ENCODE measurements around the gene MICAL3.

The MICAL3 gene

DNA sequence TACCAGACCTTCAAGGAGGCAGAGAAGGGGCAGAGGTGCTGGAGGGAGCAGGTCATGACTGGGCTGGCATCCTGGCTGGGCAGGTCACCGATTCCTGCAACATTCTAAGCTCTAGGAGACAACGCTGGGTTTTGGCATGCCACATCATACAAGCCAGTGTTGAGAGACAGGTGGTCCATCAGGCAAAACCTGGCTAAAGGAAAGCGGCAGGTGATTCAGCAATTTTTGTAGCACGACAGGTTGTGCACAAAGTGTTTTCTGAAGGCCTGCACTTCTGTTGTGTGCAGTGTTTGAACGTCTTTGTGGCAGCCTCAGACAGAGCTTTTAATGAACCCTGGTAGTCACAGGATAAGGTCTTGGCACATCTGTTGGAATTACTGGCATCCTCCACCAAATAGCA, 180.2 kb downstream of the MICAL3 start:
- H4K8ac ChIP-seq (ENCODE audit: low read depth, low read length): no peak overlapping the region
- no peaks in the 10 kb centered on the region for H3K79me1 ChIP-seq (ENCODE audit: low read length)
- WGBS (ENCODE audit: extremely low coverage, insufficient coverage, low lambda C conversion rate): no CpG with 5 or more reads among the region's 5 CpGs
- no peak overlapping the region for H3K4me2 ChIP-seq (ENCODE audit: low read length)
- H3K56ac ChIP-seq (ENCODE audit: low read length): no peak overlapping the region
- H3K4me1 ChIP-seq (ENCODE audit: control insufficient read depth, low read depth, low read length): no peaks in the 10 kb centered on the region
- H3K18ac ChIP-seq (ENCODE audit: low read length): no peak overlapping the region
- no peak overlapping the region for H4K5ac ChIP-seq (ENCODE audit: low read length)
- H2BK5ac ChIP-seq (ENCODE audit: low read length): no peak overlapping the region
- no peak overlapping the region for H3K23ac ChIP-seq (ENCODE audit: low read length)
- DNase-seq: no peak
- H3K9ac ChIP-seq (ENCODE audit: low read length): no peak overlapping the region
- H3K4me3 ChIP-seq (ENCODE audit: low read length): no peak overlapping the region
- H2BK15ac ChIP-seq (replicated peaks; ENCODE audit: low read depth): no peak overlapping the region
- H2AK5ac ChIP-seq (ENCODE audit: low read length): no peak overlapping the region
- no peaks in the 10 kb centered on the region for H3K36me3 ChIP-seq (ENCODE audit: control insufficient read depth, insufficient read depth, low read length)
- H3K27me3 ChIP-seq (ENCODE audit: insufficient read depth, low read length, poor library complexity): no peaks in the 10 kb centered on the region
- H3K27ac ChIP-seq (ENCODE audit: low read depth, low read length): no peak overlapping the region
- H3K79me2 ChIP-seq (ENCODE audit: control insufficient read depth, insufficient read depth, low read length): no peaks in the 10 kb centered on the region
- H2BK120ac ChIP-seq (ENCODE audit: low read depth, low read length): no peak overlapping the region
- no peak overlapping the region for H3K4ac ChIP-seq (ENCODE audit: low read depth, low read length)

GRCh38 chr22:17842386-17842785, 182.0 kb downstream of the MICAL3 start:
- no peak overlapping the region for H3K4me3 ChIP-seq (ENCODE audit: low read length)
- H3K79me2 ChIP-seq (ENCODE audit: control insufficient read depth, insufficient read depth, low read length): no peaks in the 10 kb centered on the region
- H3K36me3 ChIP-seq (ENCODE audit: control insufficient read depth, insufficient read depth, low read length): no peaks in the 10 kb centered on the region
- WGBS (ENCODE audit: extremely low coverage, insufficient coverage, low lambda C conversion rate): no CpG with 5 or more reads among the region's 20 CpGs
- no peaks in the 10 kb centered on the region for H3K4me1 ChIP-seq (ENCODE audit: control insufficient read depth, low read depth, low read length)
- no peak overlapping the region for H3K56ac ChIP-seq (ENCODE audit: low read length)
- H3K18ac ChIP-seq (ENCODE audit: low read length): no peak overlapping the region
- H4K8ac ChIP-seq (ENCODE audit: low read depth, low read length): no peak overlapping the region
- no peak overlapping the region for H3K4ac ChIP-seq (ENCODE audit: low read depth, low read length)
- no peak overlapping the region for H3K4me2 ChIP-seq (ENCODE audit: low read length)
- no peak for DNase-seq
- H2AK5ac ChIP-seq (ENCODE audit: low read length): no peak overlapping the region
- H2BK15ac ChIP-seq (replicated peaks; ENCODE audit: low read depth): no peak overlapping the region
- H2BK5ac ChIP-seq (ENCODE audit: low read length): no peak overlapping the region
- H4K5ac ChIP-seq (ENCODE audit: low read length): no peak overlapping the region
- H3K9ac ChIP-seq (ENCODE audit: low read length): no peak overlapping the region
- no peak overlapping the region for H2BK120ac ChIP-seq (ENCODE audit: low read depth, low read length)
- H3K79me1 ChIP-seq (ENCODE audit: low read length): no peaks in the 10 kb centered on the region
- H3K27ac ChIP-seq (ENCODE audit: low read depth, low read length): no peak overlapping the region
- no peak overlapping the region for H3K23ac ChIP-seq (ENCODE audit: low read length)
- no peaks in the 10 kb centered on the region for H3K27me3 ChIP-seq (ENCODE audit: insufficient read depth, low read length, poor library complexity)

- no peak for DNase-seq
- no CpG with 5 or more reads among the region's 16 CpGs for WGBS (ENCODE audit: extremely low coverage, insufficient coverage, low lambda C conversion rate)
- H3K79me1 ChIP-seq (ENCODE audit: low read length): no peaks in the 10 kb centered on the region
Observed at GRCh38 chr22:17841836-17842235, 182.5 kb downstream of the MICAL3 start.

GRCh38 chr22:17838180-17838865, 186.0 kb downstream of the MICAL3 start:
- no CpG with 5 or more reads among the region's 13 CpGs for WGBS (ENCODE audit: extremely low coverage, insufficient coverage, low lambda C conversion rate)
- no peak overlapping the region for H3K18ac ChIP-seq (ENCODE audit: low read length)
- H3K79me1 ChIP-seq (ENCODE audit: low read length): no peaks in the 10 kb centered on the region
- H4K5ac ChIP-seq (ENCODE audit: low read length): no peak overlapping the region
- H2AK5ac ChIP-seq (ENCODE audit: low read length): no peak overlapping the region
- no peak overlapping the region for H3K9ac ChIP-seq (ENCODE audit: low read length)
- H2BK5ac ChIP-seq (ENCODE audit: low read length): no peak overlapping the region
- H3K79me2 ChIP-seq (ENCODE audit: control insufficient read depth, insufficient read depth, low read length): no peaks in the 10 kb centered on the region
- no peaks in the 10 kb centered on the region for H3K27me3 ChIP-seq (ENCODE audit: insufficient read depth, low read length, poor library complexity)
- H3K4me3 ChIP-seq (ENCODE audit: low read length): no peak overlapping the region
- H4K8ac ChIP-seq (ENCODE audit: low read depth, low read length): no peak overlapping the region
- no peaks in the 10 kb centered on the region for H3K36me3 ChIP-seq (ENCODE audit: control insufficient read depth, insufficient read depth, low read length)
- no peak overlapping the region for H2BK15ac ChIP-seq (replicated peaks; ENCODE audit: low read depth)
- no peak overlapping the region for H3K23ac ChIP-seq (ENCODE audit: low read length)
- no peak overlapping the region for H3K27ac ChIP-seq (ENCODE audit: low read depth, low read length)
- H3K4me1 ChIP-seq (ENCODE audit: control insufficient read depth, low read depth, low read length): no peaks in the 10 kb centered on the region
- no peak overlapping the region for H3K4me2 ChIP-seq (ENCODE audit: low read length)
- H3K4ac ChIP-seq (ENCODE audit: low read depth, low read length): no peak overlapping the region
- no peak overlapping the region for H3K56ac ChIP-seq (ENCODE audit: low read length)
- H2BK120ac ChIP-seq (ENCODE audit: low read depth, low read length): no peak overlapping the region
- no peak for DNase-seq

More at GRCh38 chr22:17841836-17842235, 182.5 kb downstream of the MICAL3 start:
- Histone ChIP-seq H2BK120ac (ENCODE audit: low read depth, low read length) (no peak overlapping the region), H3K4me2 (ENCODE audit: low read length) (no peak overlapping the region), H2BK5ac (ENCODE audit: low read length) (no peak overlapping the region), H4K5ac (ENCODE audit: low read length) (no peak overlapping the region), H3K56ac (ENCODE audit: low read length) (no peak overlapping the region), H3K4ac (ENCODE audit: low read depth, low read length) (no peak overlapping the region), H2AK5ac (ENCODE audit: low read length) (no peak overlapping the region), H3K27me3 (ENCODE audit: insufficient read depth, low read length, poor library complexity) (no peaks in the 10 kb centered on the region), H3K4me1 (ENCODE audit: control insufficient read depth, low read depth, low read length) (no peaks in the 10 kb centered on the region), H3K18ac (ENCODE audit: low read length) (no peak overlapping the region), H3K36me3 (ENCODE audit: control insufficient read depth, insufficient read depth, low read length) (no peaks in the 10 kb centered on the region), H3K9ac (ENCODE audit: low read length) (no peak overlapping the region), H2BK15ac (replicated peaks; ENCODE audit: low read depth) (no peak overlapping the region), H3K79me2 (ENCODE audit: control insufficient read depth, insufficient read depth, low read length) (no peaks in the 10 kb centered on the region), H3K23ac (ENCODE audit: low read length) (no peak overlapping the region), H3K27ac (ENCODE audit: low read depth, low read length) (no peak overlapping the region), H4K8ac (ENCODE audit: low read depth, low read length) (no peak overlapping the region), H3K4me3 (ENCODE audit: low read length) (no peak overlapping the region)

GRCh38 chr22:17836992-17837742, 187.2 kb downstream of the MICAL3 start:
- no peak overlapping the region for H2BK15ac ChIP-seq (replicated peaks; ENCODE audit: low read depth)
- no peaks in the 10 kb centered on the region for H3K4me1 ChIP-seq (ENCODE audit: control insufficient read depth, low read depth, low read length)
- no peak overlapping the region for H3K9ac ChIP-seq (ENCODE audit: low read length)
- H2AK5ac ChIP-seq (ENCODE audit: low read length): no peak overlapping the region
- H3K18ac ChIP-seq (ENCODE audit: low read length): no peak overlapping the region
- H3K4ac ChIP-seq (ENCODE audit: low read depth, low read length): no peak overlapping the region
- H3K79me1 ChIP-seq (ENCODE audit: low read length): no peaks in the 10 kb centered on the region
- no peak overlapping the region for H3K4me3 ChIP-seq (ENCODE audit: low read length)
- H3K27ac ChIP-seq (ENCODE audit: low read depth, low read length): no peak overlapping the region
- H4K5ac ChIP-seq (ENCODE audit: low read length): no peak overlapping the region
- peak; percentile 75 for DNase-seq
- H4K8ac ChIP-seq (ENCODE audit: low read depth, low read length): no peak overlapping the region
- no peaks in the 10 kb centered on the region for H3K79me2 ChIP-seq (ENCODE audit: control insufficient read depth, insufficient read depth, low read length)
- no peaks in the 10 kb centered on the region for H3K36me3 ChIP-seq (ENCODE audit: control insufficient read depth, insufficient read depth, low read length)
- no peak overlapping the region for H2BK5ac ChIP-seq (ENCODE audit: low read length)
- whole genome bisulfite sequencing (ENCODE audit: extremely low coverage, insufficient coverage, low lambda C conversion rate): no CpG with 5 or more reads among the region's 14 CpGs
- H2BK120ac ChIP-seq (ENCODE audit: low read depth, low read length): no peak overlapping the region
- no peaks in the 10 kb centered on the region for H3K27me3 ChIP-seq (ENCODE audit: insufficient read depth, low read length, poor library complexity)
- H3K23ac ChIP-seq (ENCODE audit: low read length): no peak overlapping the region
- H3K4me2 ChIP-seq (ENCODE audit: low read length): no peak overlapping the region
- H3K56ac ChIP-seq (ENCODE audit: low read length): no peak overlapping the region

All from mesendoderm (in vitro differentiated cells).